OCI-LY7 (cell line): ENCODE measurements around the gene PPP2R1A. TPM values are rescaled to one million over a fixed set of nuclear protein-coding genes. Genes with fewer than 3 reads are reported as not detected.

Source experiments
- BruUV-seq: library from RNA; stranded (reverse); fragments of 400-500 nt; replicated peaks from 2 replicates; lab custom pipeline; 2021; lab: Mats Ljungman, UMichigan
- CTCF ChIA-PET: fragments of 300-600 bp; sonication (Branson Sonifier 250); formaldehyde crosslinking; loops from one replicate; lab custom pipeline; 2022; ENCODE audit warnings: antibody characterized with exemption; ENCODE audit not compliant: unreplicated experiment; lab: Charles Lee
- POLR2A ChIA-PET: fragments of 300-600 bp; sonication (Branson Sonifier 250); formaldehyde crosslinking; loops from one replicate; lab custom pipeline; 2022; ENCODE audit warnings: antibody characterized with exemption; lab: Charles Lee
- DNase-seq: peaks from one replicate; pipeline ENCODE4 v3.0.0-alpha.2; 2015; ENCODE audit warnings: low spot score
- H2AFZ ChIP-seq: fragments of 200-600 bp; sonication (generic), shearing (Covaris generic); 2 replicates; pipeline ENCODE4 v1.6.1; 2014; ENCODE audit warnings: mild to moderate bottlenecking, antibody characterized with exemption, low read length, moderate library complexity
- H3K27ac ChIP-seq: fragments of 200-600 bp; sonication (generic); 2 replicates; pipeline ENCODE4 v1.5.1; 2014; ENCODE audit warnings: mixed run types, low read depth, mild to moderate bottlenecking, moderate library complexity, low read length, inconsistent platforms; ENCODE audit not compliant: poor library complexity, severe bottlenecking
- H3K36me3 ChIP-seq: fragments of 200-600 bp; sonication (generic); 2 replicates; pipeline ENCODE4 v1.6.1; 2014; ENCODE audit warnings: mild to moderate bottlenecking, antibody characterized with exemption, low read length, moderate library complexity, mixed read lengths; ENCODE audit not compliant: insufficient read depth
- H3K4me1 ChIP-seq: fragments of 200-600 bp; sonication (generic); 2 replicates; pipeline ENCODE4 v1.5.1; 2014; ENCODE audit warnings: mild to moderate bottlenecking, low read length; ENCODE audit not compliant: insufficient read depth, poor library complexity, severe bottlenecking
- H3K4me2 ChIP-seq: fragments of 200-600 bp; sonication (generic); 2 replicates; pipeline ENCODE4 v1.6.1; 2014; ENCODE audit warnings: mild to moderate bottlenecking, low read length
- H3K4me3 ChIP-seq: fragments of 200-600 bp; sonication (generic); 2 replicates; pipeline ENCODE4 v1.5.1; 2014; ENCODE audit warnings: mild to moderate bottlenecking, low read depth, low read length; ENCODE audit not compliant: poor library complexity, severe bottlenecking
- H3K79me2 ChIP-seq: fragments of 200-600 bp; sonication (generic); 2 replicates; pipeline ENCODE4 v1.6.1; 2016; ENCODE audit warnings: low read depth, mild to moderate bottlenecking, low read length, moderate library complexity, mixed read lengths; ENCODE audit not compliant: insufficient read depth
- H3K9me2 ChIP-seq: fragments of 200-600 bp; sonication (generic); 2 replicates; pipeline ENCODE4 v1.6.1; 2016; ENCODE audit warnings: mild to moderate bottlenecking, low read length, mixed read lengths; ENCODE audit not compliant: insufficient read depth
- H3K9me3 ChIP-seq: fragments of 200-600 bp; sonication (generic); 2 replicates; pipeline ENCODE4 v1.6.1; 2014; ENCODE audit warnings: mild to moderate bottlenecking, mixed run types, low read length, mixed read lengths
- H4K20me1 ChIP-seq: fragments of 200-600 bp; sonication (generic); 2 replicates; pipeline ENCODE4 v1.6.1; 2014; ENCODE audit warnings: mild to moderate bottlenecking, antibody characterized with exemption, low read length, moderate library complexity, mixed read lengths; ENCODE audit not compliant: insufficient read depth
- CTCF ChIP-seq: fragments of 200-600 bp; sonication (generic); conservative IDR thresholded peaks from 2 replicates; pipeline ENCODE4 v1.5.1; 2014; ENCODE audit warnings: mild to moderate bottlenecking, antibody characterized with exemption, low read length, moderate library complexity, mixed read lengths
- EZH2phosphoT487 ChIP-seq: fragments of 200-600 bp; sonication (generic); IDR thresholded peaks from 2 replicates; pipeline ENCODE4 v1.6.1; 2018; ENCODE audit warnings: low read depth, borderline replicate concordance, mild to moderate bottlenecking, mixed run types, antibody characterized with exemption, low read length, moderate library complexity, mixed read lengths
- intact Hi-C: fragments of 100-400 bp; cut with micrococcal nuclease; formaldehyde crosslinking; loops from one replicate; pipeline ENCODE4 v1.10.0; 2022; ENCODE audit not compliant: unreplicated experiment
- total RNA-seq, 2 experiments: library from RNA; depleted of rRNA in 1 of 2; stranded (reverse); fragments of >200 nt in 1 of 2; shearing (Covaris generic) in 1 of 2; gene quantifications; 2 replicates each; pipeline ENCODE4 v1.2.3, GENCODE V29; 2014 to 2022

The PPP2R1A gene
- total RNA-seq, 2 experiments from 2014 or later: 154 to 207 TPM

- POLR2A ChIA-PET: no interaction called here
Observed at GRCh38 chr19:52212572-52213255, 22.9 kb downstream of the PPP2R1A start.

GRCh38 chr19:52214241-52214640 is 24.4 kb downstream of the PPP2R1A start:
- Histone ChIP-seq H3K9me2 (no peaks in the 10 kb centered on the region), H3K36me3 (peaks cover 100% of the 10 kb centered on the region), H3K4me3 (no peak overlapping the region), H3K4me1 (no peaks in the 10 kb centered on the region), H2AFZ (no peak overlapping the region), H4K20me1 (no peaks in the 10 kb centered on the region), H3K4me2 (no peak overlapping the region), H3K9me3 (no peaks in the 10 kb centered on the region), H3K79me2 (no peaks in the 10 kb centered on the region), H3K27ac (no peak overlapping the region)
- ChIA-PET POLR2A (no interaction called here), CTCF (no interaction called here)
- intact Hi-C loops: no loop called here
- DNase-seq: no peak
- TF ChIP-seq CTCF (no peak), EZH2phosphoT487 (no peak)
- no TSS peak for BruUV-seq

More at GRCh38 chr19:52212572-52213255, 22.9 kb downstream of the PPP2R1A start:
- H3K9me3 ChIP-seq: no peaks in the 10 kb centered on the region
- H3K36me3 ChIP-seq: peaks cover 100% of the 10 kb centered on the region
- TF ChIP-seq CTCF (no peak), EZH2phosphoT487 (no peak)
- H3K4me1 ChIP-seq: no peaks in the 10 kb centered on the region
- no peak overlapping the region for H3K27ac ChIP-seq
- no peaks in the 10 kb centered on the region for H3K9me2 ChIP-seq
- no peak overlapping the region for H2AFZ ChIP-seq
- no peak overlapping the region for H3K4me2 ChIP-seq
- no peaks in the 10 kb centered on the region for H4K20me1 ChIP-seq
- no TSS peak for BruUV-seq
- no peaks in the 10 kb centered on the region for H3K79me2 ChIP-seq
- H3K4me3 ChIP-seq: no peak overlapping the region
- CTCF ChIA-PET: no interaction called here
- intact Hi-C loops: no loop called here
- no peak for DNase-seq

GRCh38 chr19:52216401-52216800 is 26.5 kb downstream of the PPP2R1A start:
- Histone ChIP-seq H4K20me1 (no peaks in the 10 kb centered on the region), H3K9me3 (no peaks in the 10 kb centered on the region), H3K27ac (no peak overlapping the region), H3K4me3 (no peak overlapping the region), H3K36me3 (peaks cover 100% of the 10 kb centered on the region), H3K4me1 (no peaks in the 10 kb centered on the region), H3K79me2 (no peaks in the 10 kb centered on the region), H2AFZ (no peak overlapping the region), H3K9me2 (no peaks in the 10 kb centered on the region), H3K4me2 (no peak overlapping the region)
- intact Hi-C loops: no loop called here
- no peak for DNase-seq
- ChIA-PET CTCF (no interaction called here), POLR2A (no interaction called here)
- no TSS peak for BruUV-seq
- TF ChIP-seq CTCF (no peak), EZH2phosphoT487 (no peak)
